Transverse colon (tissue), 4 donors: ENCODE results near the gene SYMPK. TPM values are rescaled to one million over a fixed set of nuclear protein-coding genes. Genes with fewer than 3 reads are reported as not detected.

ENCODE experiments used
- DNase-seq: peaks from one replicate; pipeline ENCODE4 v3.0.0-alpha.2; 2019
- H3K27ac ChIP-seq, 4 donors: fragments of 200-600 bp; sonication (generic); 2 replicates each; pipeline ENCODE4 v1.5.1; 2016 to 2018; ENCODE audit warnings: inconsistent platforms in 4 of 4
- H3K27me3 ChIP-seq: fragments of 200-600 bp; sonication (generic); 2 replicates; pipeline ENCODE4 v1.5.1; 2017; ENCODE audit warnings: inconsistent platforms
- H3K36me3 ChIP-seq, 4 donors: fragments of 200-600 bp; sonication (generic); 2 replicates each; pipeline ENCODE4 v1.5.1; 2017 to 2019; ENCODE audit warnings: inconsistent platforms in 4 of 4
- H3K4me1 ChIP-seq, 4 donors: fragments of 200-600 bp; sonication (generic); 2 replicates each; pipeline ENCODE4 v1.5.1; 2017 to 2020; ENCODE audit warnings: inconsistent platforms in 4 of 4
- H3K4me3 ChIP-seq, 4 donors: fragments of 200-600 bp; sonication (generic); 1 replicate in 1 of 4; 2 replicates in 3 of 4; pipeline versions ENCODE4 v1.5.1 to v1.6.1; 2017 to 2019; ENCODE audit warnings: inconsistent platforms in 4 of 4
- H3K9me3 ChIP-seq, 2 donors: fragments of 200-600 bp; sonication (generic); 2 replicates each; pipeline ENCODE4 v1.5.1; 2017 to 2019; ENCODE audit warnings: inconsistent platforms in 2 of 2
- CTCF ChIP-seq, 5 experiments: fragments of 200-600 bp in 3 of 5; fragments of 450-650 bp in 2 of 5; sonication (generic) in 3 of 5; IDR thresholded peaks; 1 replicate in 2 of 5; 2 replicates in 3 of 5; pipeline ENCODE4 v1.5.1; 2016 to 2017; ENCODE audit warnings: antibody characterized with exemption in 5 of 5, inconsistent platforms in 3 of 5, mild to moderate bottlenecking in 2 of 5, moderate library complexity in 1 of 5
- EP300 ChIP-seq: sonication (generic); formaldehyde crosslinking; IDR thresholded peaks from one replicate; pipeline ENCODE4 v1.6.1; 2017; ENCODE audit warnings: antibody characterized with exemption, low read depth
- POLR2A ChIP-seq: fragments of 450-650 bp; IDR thresholded peaks from one replicate; pipeline ENCODE4 v1.6.1; 2016; ENCODE audit warnings: antibody characterized with exemption, mild to moderate bottlenecking, moderate library complexity
- POLR2AphosphoS5 ChIP-seq, 3 donors: sonication (generic); formaldehyde crosslinking; IDR thresholded peaks; one replicate each; pipeline ENCODE4 v1.6.1; 2016; ENCODE audit warnings: antibody characterized with exemption in 3 of 3
- WGBS, 2 donors: methylation state at CpG; one replicate each; pipeline ENCODE4 v1.1.5; 2018; ENCODE audit warnings: low coverage in 1 of 2; 5-methylcytosine and 5-hydroxymethylcytosine counted together
- in situ Hi-C, 4 donors: fragments of 200-750 bp; cut with MboI; loops; one replicate each; pipeline versions ENCODE4 v1.15.0 to v1.15.1; 2017; ENCODE audit warnings: low sequenced_read_pairs in 3 of 4, low pct_ligation_motif_present in 1 of 4, low pct_unique_long_range_greater_than_20kb in 1 of 4
- intact Hi-C: fragments of 100-400 bp; cut with DNase I; formaldehyde crosslinking; loops from one replicate; pipeline ENCODE4 v1.15.1; 2023; ENCODE audit warnings: low total_unique reads
- total RNA-seq, 4 donors: library from RNA; depleted of rRNA; stranded (reverse); fragments of >200 nt; gene quantifications; one replicate each; pipeline ENCODE4 v1.1.0, GENCODE V29; 2016

SYMPK gene
- total RNA-seq, 4 donors from 2014 or later: 35.2 to 189 (median 81.9) TPM

GRCh38 chr19:45768655-45768983, 94.3 kb downstream of the SYMPK start:
- peaks cover 19 to 54% (median 43%) of the 10 kb centered on the region in 4 donors for H3K4me1 ChIP-seq
- WGBS, 2 donors: 0% methylated on average over 32 of the region's 33 CpGs; no CpG with 5 or more reads in 1 of the 2 donors

GRCh38 chr19:45767881-45768654, 94.9 kb downstream of the SYMPK start:
- in situ Hi-C loops (no loop called here), intact Hi-C loops (loop anchor here (10.0 kb wide), 1 partner anchor 53 kb away; no protein-coding TSS in a partner anchor)
- peak overlapping the region; percentile 86 to 98 (median 94) for H3K27ac ChIP-seq
- TF ChIP-seq POLR2AphosphoS5 (IDR thresholded peaks at IDR 0.05): peak; percentile 37 to 75 (median 44)
- TF ChIP-seq POLR2A: peak; percentile 50
- no peak for TF ChIP-seq CTCF (IDR thresholded peaks at IDR 0.05)
- TF ChIP-seq EP300: no peak
- H3K36me3 ChIP-seq: no peaks in the 10 kb centered on the region
- peak; percentile 70 for DNase-seq
- H3K4me3 ChIP-seq: peak overlapping the region; percentile 64 to 86 (median 80)
- no peaks in the 10 kb centered on the region for H3K9me3 ChIP-seq
- WGBS, 2 donors: 0% methylated on average over 36 of the region's 102 CpGs; no CpG with 5 or more reads in 1 of the 2 donors
- H3K4me1 ChIP-seq: peaks cover 19 to 53% (median 43%) of the 10 kb centered on the region in 4 donors
- no peaks in the 10 kb centered on the region for H3K27me3 ChIP-seq

More at GRCh38 chr19:45768655-45768983, 94.3 kb downstream of the SYMPK start:
- intact Hi-C loops (loop anchor here (10.0 kb wide), 1 partner anchor 54 kb away; no protein-coding TSS in a partner anchor), in situ Hi-C loops (no loop called here)
- TF ChIP-seq CTCF (IDR thresholded peaks at IDR 0.05) (no peak), POLR2AphosphoS5 (IDR thresholded peaks at IDR 0.05) (no peak), POLR2A (no peak), EP300 (no peak)
- Histone ChIP-seq H3K27ac (peak overlapping the region; percentile 86 to 98 (median 94)), H3K4me3 (peak overlapping the region; percentile 64 to 86 (median 80)), H3K27me3 (no peaks in the 10 kb centered on the region), H3K36me3 (no peaks in the 10 kb centered on the region), H3K9me3 (no peaks in the 10 kb centered on the region)
- DNase-seq: peak; percentile 50

- intact Hi-C loops: loop anchor here (10.0 kb wide), 1 partner anchor 53 kb away; no protein-coding TSS in a partner anchor
- Histone ChIP-seq H3K27ac (peak overlapping the region; percentile 86 to 98 (median 94)), H3K4me3 (peak overlapping the region; percentile 64 to 86 (median 80)), H3K27me3 (no peaks in the 10 kb centered on the region), H3K4me1 (peaks cover 19 to 53% (median 42%) of the 10 kb centered on the region in 4 donors), H3K36me3 (no peaks in the 10 kb centered on the region), H3K9me3 (no peaks in the 10 kb centered on the region)
- TF ChIP-seq POLR2AphosphoS5 (IDR thresholded peaks at IDR 0.05) (peak; percentile 58 to 67 (median 60)), EP300 (no peak), POLR2A (peak; percentile 60)
- 13% methylated on average over 31 of the region's 31 CpGs; no CpG with 5 or more reads in 1 of the 2 donors for WGBS, 2 donors
- in situ Hi-C loops: no loop called here
- DNase-seq: peak; percentile 74
These were observed 95.5 kb downstream of the SYMPK start for GRCh38 chr19:45767410-45767880.

- H3K4me1 ChIP-seq: peaks cover 19 to 53% (median 41%) of the 10 kb centered on the region in 4 donors
- no peak for DNase-seq
- 29% methylated on average over 13 of the region's 24 CpGs; no CpG with 5 or more reads in 1 of the 2 donors for WGBS, 2 donors
- H3K27ac ChIP-seq: peak overlapping the region; percentile 86 to 98 (median 94)
- no peaks in the 10 kb centered on the region for H3K36me3 ChIP-seq
- intact Hi-C loops (loop anchor here (10.0 kb wide), 1 partner anchor 52 kb away; no protein-coding TSS in a partner anchor), in situ Hi-C loops (no loop called here)
- H3K27me3 ChIP-seq: no peaks in the 10 kb centered on the region
- peak overlapping the region; percentile 64 to 86 (median 80) for H3K4me3 ChIP-seq
- TF ChIP-seq EP300: no peak
- TF ChIP-seq CTCF (IDR thresholded peaks at IDR 0.05): no peak
- TF ChIP-seq POLR2A: no peak
- no peak for TF ChIP-seq POLR2AphosphoS5 (IDR thresholded peaks at IDR 0.05)
- no peaks in the 10 kb centered on the region for H3K9me3 ChIP-seq
These were observed 96.0 kb downstream of the SYMPK start for GRCh38 chr19:45766869-45767346.
